MG63 (cell line): ENCODE data around the gene CNR2. TPM values are rescaled to one million over a fixed set of nuclear protein-coding genes. Genes with fewer than 3 reads are reported as not detected.
"Not testable (repeated sequence)": the region's sequence is repeated elsewhere in the genome, so short reads cannot be mapped to it uniquely, and the experiment has no call there.

Experiments
- DNase-seq: peaks from one replicate; pipeline ENCODE4 v3.0.0-alpha.2; 2020
- H3K27me3 ChIP-seq: fragments of 250-450 bp; sonication (Bioruptor Pico); 2 replicates; pipeline ENCODE4 v1.5.1; 2020; ENCODE audit warnings: mild to moderate bottlenecking, moderate library complexity
- H3K36me3 ChIP-seq: fragments of 250-450 bp; sonication (Bioruptor Pico); 2 replicates; pipeline ENCODE4 v1.5.1; 2020; ENCODE audit warnings: mild to moderate bottlenecking, moderate library complexity
- H3K4me3 ChIP-seq: fragments of 250-450 bp; sonication (Bioruptor Pico); 2 replicates; pipeline ENCODE4 v1.5.1; 2020; ENCODE audit warnings: mild to moderate bottlenecking, moderate library complexity
- H3K9me3 ChIP-seq: fragments of 250-450 bp; sonication (Bioruptor Pico); 2 replicates; pipeline ENCODE4 v1.5.1; 2020; ENCODE audit warnings: mild to moderate bottlenecking, moderate library complexity
- total RNA-seq: library from RNA; depleted of rRNA; stranded (reverse); fragments of >200 nt; shearing (Covaris generic); gene quantifications from 2 replicates; pipeline ENCODE4 v1.2.3, GENCODE V29; 2014; ENCODE audit warnings: low replicate concordance; rRNA removed

Gene CNR2
- total RNA-seq, 1 experiment from 2014 or later = not detected

GRCh38 chr1:23826590-23826989, 86.6 kb downstream of the CNR2 start:
- DNase-seq, H3K36me3 ChIP-seq, H3K27me3 ChIP-seq, H3K9me3 ChIP-seq, H3K4me3 ChIP-seq: not testable (repeated sequence)

GRCh38 chr1:23825762-23826522, 87.2 kb downstream of the CNR2 start:
- H3K36me3 ChIP-seq = peaks cover 4% of the 10 kb centered on the region; the same call in 1 of the 2 replicates
- no peaks in the 10 kb centered on the region for H3K9me3 ChIP-seq
- H3K27me3 ChIP-seq = no peaks in the 10 kb centered on the region
- H3K4me3 ChIP-seq = peak overlapping the region; percentile 99
- DNase-seq = no peak

- no peaks in the 10 kb centered on the region for H3K9me3 ChIP-seq
- peaks cover 4% of the 10 kb centered on the region; the same call in 1 of the 2 replicates for H3K36me3 ChIP-seq
- DNase-seq = peak; percentile 91
- H3K4me3 ChIP-seq = peak within 1 kb of the TSS; percentile 99
- H3K27me3 ChIP-seq = no peaks in the 10 kb centered on the region
These were observed 87.9 kb downstream of the CNR2 start, which contains the start of gene HMGCL for GRCh38 chr1:23825076-23825761. TSS of gene HMGCL (minus strand) at chr1:23825429. CDS start at chr1:23825415, 14 bp downstream.

GRCh38 chr1:23824711-23825075, 88.5 kb downstream of the CNR2 start:
- peak overlapping the region; percentile 99 for H3K4me3 ChIP-seq
- no peaks in the 10 kb centered on the region for H3K9me3 ChIP-seq
- no peak for DNase-seq
- H3K36me3 ChIP-seq = peaks cover 4% of the 10 kb centered on the region; the same call in 1 of the 2 replicates
- H3K27me3 ChIP-seq = no peaks in the 10 kb centered on the region

- Histone ChIP-seq H3K36me3 (peaks cover 4% of the 10 kb centered on the region; the same call in 1 of the 2 replicates), H3K27me3 (no peaks in the 10 kb centered on the region), H3K9me3 (no peaks in the 10 kb centered on the region), H3K4me3 (no peak overlapping the region)
- DNase-seq = no peak
These were observed 89.4 kb downstream of the CNR2 start for GRCh38 chr1:23823767-23824166.

Other genes starting within 250 kb of the CNR2 start
- gene RPL11, start 221.6 kb downstream of the CNR2 start, total RNA-seq = 858 and 903 TPM in 2 replicates
- 32.8 and 35.6 TPM in 2 replicates for gene ELOA, start 169.9 kb downstream of the CNR2 start, total RNA-seq
- gene PITHD1, start 134.9 kb downstream of the CNR2 start, total RNA-seq = 64.2 and 116 TPM in 2 replicates
- gene LYPLA2, start 122.2 kb downstream of the CNR2 start, total RNA-seq = 38.5 and 68.6 TPM in 2 replicates
- gene GALE, start 112.6 kb downstream of the CNR2 start, total RNA-seq = 45.4 and 123 TPM in 2 replicates
- 27.6 and 41.0 TPM in 2 replicates for gene HMGCL, start 87.9 kb downstream of the CNR2 start, total RNA-seq
- gene FUCA1, start 45.1 kb downstream of the CNR2 start, total RNA-seq = 9.5 and 9.8 TPM in 2 replicates
- gene PNRC2, start 46.5 kb upstream of the CNR2 start, total RNA-seq = 36.5 and 47.0 TPM in 2 replicates
- gene SRSF10, start 67.0 kb upstream of the CNR2 start, total RNA-seq = 40.0 and 46.4 TPM in 2 replicates
- 0.13 TPM in 1 of 2 replicates, not detected in the other for gene MYOM3, start 198.8 kb upstream of the CNR2 start, total RNA-seq
- 0.86 TPM in 1 of 2 replicates, not detected in the other for gene IL22RA1, start 229.8 kb upstream of the CNR2 start, total RNA-seq